WERI-Rb-1 (cell line): ENCODE measurements around the gene C16orf78.

Experiments used
- DNase-seq: peaks from one replicate; pipeline ENCODE4 v3.0.0-alpha.2; 2020
- H3K27ac ChIP-seq: fragments of 250-450 bp; sonication (Bioruptor Pico); 2 replicates; pipeline ENCODE4 v1.5.1; 2020; ENCODE audit warnings: mild to moderate bottlenecking, moderate library complexity
- H3K27me3 ChIP-seq: fragments of 250-450 bp; sonication (Bioruptor Pico); 2 replicates; pipeline ENCODE4 v1.5.1; 2021; ENCODE audit warnings: mild to moderate bottlenecking, low read depth, moderate library complexity; ENCODE audit not compliant: insufficient read depth, severe bottlenecking
- H3K36me3 ChIP-seq: fragments of 250-450 bp; sonication (Bioruptor Pico); 2 replicates; pipeline ENCODE4 v1.5.1; 2020; ENCODE audit warnings: mild to moderate bottlenecking, moderate library complexity
- H3K4me3 ChIP-seq: 2 replicates; pipeline ENCODE4 v1.5.1; 2011; ENCODE audit warnings: low read depth, mild to moderate bottlenecking, control low read depth, low read length
- H3K9me3 ChIP-seq: fragments of 250-450 bp; sonication (Bioruptor Pico); 2 replicates; pipeline ENCODE4 v1.5.1; 2021; ENCODE audit warnings: mild to moderate bottlenecking, moderate library complexity; ENCODE audit not compliant: severe bottlenecking
- CTCF ChIP-seq: IDR thresholded peaks from 2 replicates; pipeline ENCODE4 v1.5.1; 2011; ENCODE audit warnings: low read depth, mild to moderate bottlenecking, control low read depth, inconsistent platforms, low read length

The C16orf78 gene

GRCh38 chr16:49346459-49346858 is 27.1 kb upstream of the C16orf78 start:
- TF ChIP-seq CTCF, result no peak
- Histone ChIP-seq H3K36me3 (no peaks in the 10 kb centered on the region), H3K27me3 (no peaks in the 10 kb centered on the region), H3K27ac (no peak overlapping the region), H3K4me3 (no peak overlapping the region), H3K9me3 (no peaks in the 10 kb centered on the region)
- no peak for DNase-seq

- no peak for DNase-seq
- Histone ChIP-seq H3K9me3 (no peaks in the 10 kb centered on the region), H3K27me3 (no peaks in the 10 kb centered on the region), H3K4me3 (no peak overlapping the region), H3K36me3 (no peaks in the 10 kb centered on the region), H3K27ac (no peak overlapping the region)
- no peak for TF ChIP-seq CTCF
These were observed 26.1 kb upstream of the C16orf78 start for GRCh38 chr16:49347476-49347875.

GRCh38 chr16:49348408-49349176 is 25.0 kb upstream of the C16orf78 start:
- Histone ChIP-seq H3K27me3 (no peaks in the 10 kb centered on the region), H3K4me3 (no peak overlapping the region), H3K9me3 (no peaks in the 10 kb centered on the region), H3K27ac (no peak overlapping the region), H3K36me3 (no peaks in the 10 kb centered on the region)
- peak; percentile 15 for DNase-seq
- peak; percentile 55 for TF ChIP-seq CTCF

- TF ChIP-seq CTCF, result no peak
- no peak for DNase-seq
- no peaks in the 10 kb centered on the region for H3K36me3 ChIP-seq
- no peaks in the 10 kb centered on the region for H3K9me3 ChIP-seq
- no peaks in the 10 kb centered on the region for H3K27me3 ChIP-seq
- H3K27ac ChIP-seq, result no peak overlapping the region
- H3K4me3 ChIP-seq, result no peak overlapping the region
These were observed 24.0 kb upstream of the C16orf78 start for GRCh38 chr16:49349446-49350168.

- Histone ChIP-seq H3K27me3 (no peaks in the 10 kb centered on the region), H3K36me3 (no peaks in the 10 kb centered on the region), H3K27ac (no peak overlapping the region), H3K4me3 (no peak overlapping the region), H3K9me3 (no peaks in the 10 kb centered on the region)
- TF ChIP-seq CTCF, result peak; percentile 85
- DNase-seq, result peak; percentile 66
These were observed 23.1 kb upstream of the C16orf78 start for GRCh38 chr16:49350265-49351095.
